Measurements from ENCODE around the gene PFKFB1.

Gene PFKFB1

GRCh38 chrX:54945224-54945623 is 48.8 kb downstream of the PFKFB1 start:
- no peak overlapping the region for H3K27ac ChIP-seq
- no peak overlapping the region for H2AFZ ChIP-seq
- no peaks in the 10 kb centered on the region for H3K27me3 ChIP-seq (ENCODE audit: control insufficient read depth, insufficient read depth, low read length)
- H3K4me3 ChIP-seq (ENCODE audit: low read depth, low read length): no peak overlapping the region
- H3K4me1 ChIP-seq: no peaks in the 10 kb centered on the region
- H3K4me2 ChIP-seq (ENCODE audit: low read length): no peak overlapping the region
- no peaks in the 10 kb centered on the region for H3K9me3 ChIP-seq (ENCODE audit: control insufficient read depth, low read length)
- no peaks in the 10 kb centered on the region for H3K36me3 ChIP-seq (ENCODE audit: control insufficient read depth, insufficient read depth, low read length)
- no peak for TF ChIP-seq CTCF (IDR thresholded peaks at IDR 0.05)
- no peak overlapping the region for H3K9ac ChIP-seq
- H3K79me2 ChIP-seq: no peaks in the 10 kb centered on the region

DNA sequence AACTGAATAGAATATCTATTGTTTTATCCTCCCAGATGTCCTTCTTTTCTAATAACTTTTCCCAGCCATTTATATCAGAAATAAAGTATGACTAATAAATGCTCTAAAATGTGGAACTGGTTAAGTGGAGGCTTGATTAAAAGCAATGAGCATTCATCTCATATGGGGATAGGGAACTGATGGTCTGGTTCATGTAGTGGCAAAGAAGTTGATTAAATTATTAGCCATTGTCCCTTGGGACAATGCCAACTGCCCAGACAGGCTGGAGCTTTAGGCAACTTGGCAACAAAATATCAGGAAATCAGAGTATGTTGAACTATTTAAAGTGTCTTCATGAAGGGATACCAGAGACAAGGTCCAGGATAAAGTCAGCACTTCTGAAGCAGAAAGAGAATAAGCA is 49.2 kb downstream of the PFKFB1 start:
- TF ChIP-seq CTCF (IDR thresholded peaks at IDR 0.05): no peak
- Histone ChIP-seq H3K4me2 (ENCODE audit: low read length) (no peak overlapping the region), H3K4me3 (ENCODE audit: low read depth, low read length) (no peak overlapping the region), H3K79me2 (no peaks in the 10 kb centered on the region), H3K27ac (no peak overlapping the region), H3K27me3 (ENCODE audit: control insufficient read depth, insufficient read depth, low read length) (no peaks in the 10 kb centered on the region), H3K9me3 (ENCODE audit: control insufficient read depth, low read length) (no peaks in the 10 kb centered on the region), H3K4me1 (no peaks in the 10 kb centered on the region), H3K9ac (no peak overlapping the region), H2AFZ (no peak overlapping the region), H3K36me3 (ENCODE audit: control insufficient read depth, insufficient read depth, low read length) (no peaks in the 10 kb centered on the region)

DNA sequence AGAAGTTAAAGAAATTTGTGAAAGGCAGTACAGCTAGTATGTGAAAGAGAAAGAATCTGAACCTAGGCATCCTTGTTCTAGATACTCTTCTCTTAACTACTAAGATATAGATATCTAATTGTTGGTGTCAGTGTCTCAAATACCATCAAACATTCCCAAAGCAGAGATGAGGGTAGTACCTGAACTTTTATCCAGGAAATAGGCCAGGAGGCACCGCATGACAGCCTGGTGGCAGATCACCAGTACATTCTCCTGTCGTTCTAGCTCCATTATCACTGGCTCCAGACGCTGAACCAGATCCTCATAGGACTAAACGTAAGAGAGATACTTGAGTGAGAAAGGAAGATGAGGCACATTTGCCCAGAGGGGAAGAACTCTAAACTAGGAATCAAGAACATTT is 56.6 kb downstream of the PFKFB1 start:
- no peaks in the 10 kb centered on the region for H3K36me3 ChIP-seq (ENCODE audit: control insufficient read depth, insufficient read depth, low read length)
- H2AFZ ChIP-seq: no peak overlapping the region
- no peak overlapping the region for H3K9ac ChIP-seq
- H3K79me2 ChIP-seq: no peaks in the 10 kb centered on the region
- no peak overlapping the region for H3K4me3 ChIP-seq (ENCODE audit: low read depth, low read length)
- H3K27ac ChIP-seq: no peak overlapping the region
- TF ChIP-seq CTCF (IDR thresholded peaks at IDR 0.05): no peak
- H3K4me2 ChIP-seq (ENCODE audit: low read length): no peak overlapping the region
- H3K4me1 ChIP-seq: no peaks in the 10 kb centered on the region
- no peaks in the 10 kb centered on the region for H3K27me3 ChIP-seq (ENCODE audit: control insufficient read depth, insufficient read depth, low read length)
- H3K9me3 ChIP-seq (ENCODE audit: control insufficient read depth, low read length): no peaks in the 10 kb centered on the region

GRCh38 chrX:54935306-54935705 is 58.7 kb downstream of the PFKFB1 start:
- no peaks in the 10 kb centered on the region for H3K79me2 ChIP-seq
- no peaks in the 10 kb centered on the region for H3K9me3 ChIP-seq (ENCODE audit: control insufficient read depth, low read length)
- H3K36me3 ChIP-seq (ENCODE audit: control insufficient read depth, insufficient read depth, low read length): no peaks in the 10 kb centered on the region
- H2AFZ ChIP-seq: no peak overlapping the region
- H3K9ac ChIP-seq: no peak overlapping the region
- no peak overlapping the region for H3K4me2 ChIP-seq (ENCODE audit: low read length)
- no peaks in the 10 kb centered on the region for H3K4me1 ChIP-seq
- H3K27me3 ChIP-seq (ENCODE audit: control insufficient read depth, insufficient read depth, low read length): no peaks in the 10 kb centered on the region
- no peak for TF ChIP-seq CTCF (IDR thresholded peaks at IDR 0.05)
- H3K27ac ChIP-seq: no peak overlapping the region
- H3K4me3 ChIP-seq (ENCODE audit: low read depth, low read length): no peak overlapping the region

DNA sequence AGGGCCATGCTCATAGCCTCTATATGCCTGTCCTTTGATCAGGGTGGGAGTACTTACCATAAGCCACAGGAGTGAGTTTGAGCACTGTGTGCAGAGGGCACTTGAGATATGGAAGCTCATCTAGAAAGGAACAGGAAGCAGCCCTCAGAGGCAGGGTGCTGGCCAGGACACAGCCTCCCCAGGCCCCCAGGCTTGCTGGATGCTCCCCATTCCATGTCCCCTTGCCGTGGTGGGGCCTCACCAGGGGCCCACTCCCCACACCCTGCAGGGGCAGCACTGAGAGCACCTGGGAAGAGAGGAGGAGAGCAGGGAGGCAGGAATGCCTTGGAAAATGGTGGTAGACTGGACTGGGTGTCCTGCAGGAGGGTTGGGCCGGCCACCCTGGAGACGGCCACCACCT is 59.1 kb downstream of the PFKFB1 start:
- no peaks in the 10 kb centered on the region for H3K36me3 ChIP-seq (ENCODE audit: control insufficient read depth, insufficient read depth, low read length)
- H3K9ac ChIP-seq: no peak overlapping the region
- H3K4me3 ChIP-seq (ENCODE audit: low read depth, low read length): no peak overlapping the region
- no peaks in the 10 kb centered on the region for H3K9me3 ChIP-seq (ENCODE audit: control insufficient read depth, low read length)
- no peak overlapping the region for H2AFZ ChIP-seq
- no peak for TF ChIP-seq CTCF (IDR thresholded peaks at IDR 0.05)
- H3K79me2 ChIP-seq: no peaks in the 10 kb centered on the region
- H3K27ac ChIP-seq: no peak overlapping the region
- no peak overlapping the region for H3K4me2 ChIP-seq (ENCODE audit: low read length)
- no peaks in the 10 kb centered on the region for H3K4me1 ChIP-seq
- no peaks in the 10 kb centered on the region for H3K27me3 ChIP-seq (ENCODE audit: control insufficient read depth, insufficient read depth, low read length)

Data from parathyroid adenoma (tissue), 2 donors.